GM21529 (cell line): ENCODE results near the gene HEYL.
A peak's percentile ranks its signal among the peaks of the same experiment; 100 is the strongest.

ENCODE experiments used
- ATAC-seq: cut with Tn5 transposase; IDR thresholded peaks from one replicate; pipeline ENCODE4 v1.9.1; 2021; ENCODE audit not compliant: unreplicated experiment

The HEYL gene

GRCh38 chr1:39668111-39668510 lies 28.7 kb upstream of the HEYL start:
- ATAC-seq, result no peak

GRCh38 chr1:39666772-39667171 lies 27.3 kb upstream of the HEYL start:
- peak; percentile 90 for ATAC-seq

GRCh38 chr1:39663559-39663958 lies 24.1 kb upstream of the HEYL start:
- no peak for ATAC-seq

GRCh38 chr1:39662861-39663260 lies 23.4 kb upstream of the HEYL start:
- no peak for ATAC-seq

GRCh38 chr1:39659538-39659937 lies 20.1 kb upstream of the HEYL start:
- ATAC-seq, result no peak

- no peak for ATAC-seq
Observed at GRCh38 chr1:39659110-39659509, 19.7 kb upstream of the HEYL start.

- no peak for ATAC-seq
Observed at GRCh38 chr1:39657923-39658485, 18.6 kb upstream of the HEYL start.

- ATAC-seq, result no peak
Observed at GRCh38 chr1:39657402-39657801, 18.0 kb upstream of the HEYL start.

GRCh38 chr1:39656391-39656790 lies 16.9 kb upstream of the HEYL start:
- no peak for ATAC-seq

GRCh38 chr1:39655578-39656268 lies 16.3 kb upstream of the HEYL start:
- ATAC-seq, result no peak

GRCh38 chr1:39654291-39654690 lies 14.8 kb upstream of the HEYL start:
- ATAC-seq, result no peak

GRCh38 chr1:39653546-39654031 lies 14.1 kb upstream of the HEYL start:
- no peak for ATAC-seq

- ATAC-seq, result no peak
Observed at GRCh38 chr1:39652554-39652953, 13.1 kb upstream of the HEYL start.

GRCh38 chr1:39652105-39652504 lies 12.7 kb upstream of the HEYL start:
- no peak for ATAC-seq

- ATAC-seq, result no peak
Observed at GRCh38 chr1:39650431-39650830, 11.0 kb upstream of the HEYL start.

GRCh38 chr1:39649636-39650185 lies 10.3 kb upstream of the HEYL start:
- no peak for ATAC-seq

GRCh38 chr1:39648496-39648895 lies 9.1 kb upstream of the HEYL start:
- no peak for ATAC-seq

- ATAC-seq, result no peak
Observed at GRCh38 chr1:39647247-39647646, 7.8 kb upstream of the HEYL start.

- ATAC-seq, result no peak
Observed at GRCh38 chr1:39646232-39647081, 7.0 kb upstream of the HEYL start.

- no peak for ATAC-seq
Observed at GRCh38 chr1:39645411-39646043, 6.1 kb upstream of the HEYL start.

GRCh38 chr1:39643705-39644104 lies 4.3 kb upstream of the HEYL start:
- no peak for ATAC-seq
